Subcutaneous adipose tissue (tissue), 4 donors: ENCODE measurements around the gene CUL9. TPM values are rescaled to one million over a fixed set of nuclear protein-coding genes. Genes with fewer than 3 reads are reported as not detected.

Experiments
- total RNA-seq, 4 donors: library from RNA; depleted of rRNA; stranded (reverse); fragments of >200 nt; gene quantifications; one replicate each; pipeline ENCODE4 v1.1.0, GENCODE V29; 2016
- TF ChIP-seq, protein P1 (sequence below): fragments of 450-650 bp; IDR thresholded peaks from one replicate; pipeline ENCODE4 v1.5.1; 2016; ENCODE audit warnings: low read depth, mild to moderate bottlenecking, control low read depth, antibody characterized with exemption, moderate library complexity

Gene CUL9
- total RNA-seq: 10 to 100 TPM; 16.3 to 36.7 (median 27.2) TPM

DNA sequence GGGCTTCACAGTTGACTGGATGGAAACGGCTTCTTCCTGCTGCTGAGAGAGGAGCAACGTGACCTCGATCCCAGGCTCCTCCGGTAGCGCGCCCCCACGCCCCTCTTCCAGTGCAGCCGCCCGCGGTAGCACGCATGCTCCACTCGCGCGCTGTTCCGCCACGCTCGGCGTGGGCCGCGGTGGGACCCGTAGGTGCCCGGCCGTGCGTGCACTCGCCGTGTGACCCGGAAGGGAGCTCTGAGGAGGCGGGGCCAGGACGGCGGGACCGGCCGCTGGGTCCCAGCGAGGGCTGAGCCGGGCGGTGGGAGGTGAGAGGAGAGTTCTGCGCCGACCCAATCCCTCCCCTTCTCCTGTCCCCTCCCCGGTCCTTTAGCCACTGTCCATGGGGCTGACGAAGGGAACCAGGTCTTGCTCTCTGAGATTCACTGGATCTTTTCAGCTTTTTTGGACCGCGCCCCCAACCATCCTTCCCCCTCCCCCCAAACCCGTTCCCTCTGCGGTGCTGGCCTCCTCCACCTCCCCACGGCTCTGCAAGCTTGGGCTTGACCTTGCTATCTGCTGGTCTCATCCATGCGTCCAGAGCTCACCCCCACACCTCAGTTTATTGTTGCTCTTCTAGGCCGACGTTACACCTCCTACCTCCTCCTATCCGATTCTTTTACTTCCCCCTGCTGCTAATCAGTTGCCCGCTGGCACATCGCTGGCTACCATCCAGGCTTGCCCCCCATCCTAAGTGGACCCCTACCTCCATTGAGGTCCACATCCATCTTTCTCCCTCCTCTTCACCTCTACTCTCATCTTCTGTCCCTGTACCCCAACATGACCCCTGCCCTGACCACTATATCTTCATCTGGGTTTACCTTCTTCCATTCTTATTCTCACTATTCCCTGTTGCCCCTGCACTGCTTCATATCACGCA is at the start of gene CUL9:
Gene CUL9 (plus strand): TSS at position 255 of the 919 bp plus-strand sequence. CDS start 2,115 bp downstream, outside the sequence.
- TF ChIP-seq, protein P1, sequence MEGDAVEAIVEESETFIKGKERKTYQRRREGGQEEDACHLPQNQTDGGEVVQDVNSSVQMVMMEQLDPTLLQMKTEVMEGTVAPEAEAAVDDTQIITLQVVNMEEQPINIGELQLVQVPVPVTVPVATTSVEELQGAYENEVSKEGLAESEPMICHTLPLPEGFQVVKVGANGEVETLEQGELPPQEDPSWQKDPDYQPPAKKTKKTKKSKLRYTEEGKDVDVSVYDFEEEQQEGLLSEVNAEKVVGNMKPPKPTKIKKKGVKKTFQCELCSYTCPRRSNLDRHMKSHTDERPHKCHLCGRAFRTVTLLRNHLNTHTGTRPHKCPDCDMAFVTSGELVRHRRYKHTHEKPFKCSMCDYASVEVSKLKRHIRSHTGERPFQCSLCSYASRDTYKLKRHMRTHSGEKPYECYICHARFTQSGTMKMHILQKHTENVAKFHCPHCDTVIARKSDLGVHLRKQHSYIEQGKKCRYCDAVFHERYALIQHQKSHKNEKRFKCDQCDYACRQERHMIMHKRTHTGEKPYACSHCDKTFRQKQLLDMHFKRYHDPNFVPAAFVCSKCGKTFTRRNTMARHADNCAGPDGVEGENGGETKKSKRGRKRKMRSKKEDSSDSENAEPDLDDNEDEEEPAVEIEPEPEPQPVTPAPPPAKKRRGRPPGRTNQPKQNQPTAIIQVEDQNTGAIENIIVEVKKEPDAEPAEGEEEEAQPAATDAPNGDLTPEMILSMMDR: no peak

DNA sequence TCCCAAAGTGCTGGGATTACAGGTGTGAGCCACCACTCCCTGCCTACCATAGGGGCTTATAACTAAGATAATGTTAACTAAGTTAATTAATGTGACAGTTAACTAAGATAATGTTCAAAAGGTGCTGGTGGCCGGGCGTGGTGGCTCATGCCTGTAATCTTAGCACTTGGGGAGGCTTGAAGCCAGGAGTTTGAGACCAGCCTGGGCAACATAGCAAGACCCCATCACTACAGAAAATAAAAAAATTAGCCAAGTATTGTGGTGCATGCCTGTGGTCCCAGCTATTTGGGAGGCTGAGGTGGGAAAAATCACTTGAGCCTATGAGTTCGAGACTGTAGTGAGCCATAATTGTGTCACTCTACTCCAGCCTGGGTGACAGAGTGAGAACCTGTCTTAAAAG is 43.7 kb upstream of the CUL9 start:
- TF ChIP-seq, protein P1: no peak

DNA sequence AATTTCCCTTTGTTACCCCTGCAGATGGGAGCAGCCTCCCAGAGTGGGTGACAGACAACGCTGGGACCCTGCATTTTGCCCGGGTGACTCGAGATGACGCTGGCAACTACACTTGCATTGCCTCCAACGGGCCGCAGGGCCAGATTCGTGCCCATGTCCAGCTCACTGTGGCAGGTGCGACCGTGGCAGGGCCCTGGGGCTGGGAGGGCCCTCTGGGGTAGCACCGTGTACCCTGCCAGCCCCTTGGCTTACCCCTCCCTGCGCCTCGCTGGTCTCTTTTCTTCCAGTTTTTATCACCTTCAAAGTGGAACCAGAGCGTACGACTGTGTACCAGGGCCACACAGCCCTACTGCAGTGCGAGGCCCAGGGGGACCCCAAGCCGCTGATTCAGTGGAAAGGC is 40.4 kb upstream of the CUL9 start:
- TF ChIP-seq, protein P1: no peak

DNA sequence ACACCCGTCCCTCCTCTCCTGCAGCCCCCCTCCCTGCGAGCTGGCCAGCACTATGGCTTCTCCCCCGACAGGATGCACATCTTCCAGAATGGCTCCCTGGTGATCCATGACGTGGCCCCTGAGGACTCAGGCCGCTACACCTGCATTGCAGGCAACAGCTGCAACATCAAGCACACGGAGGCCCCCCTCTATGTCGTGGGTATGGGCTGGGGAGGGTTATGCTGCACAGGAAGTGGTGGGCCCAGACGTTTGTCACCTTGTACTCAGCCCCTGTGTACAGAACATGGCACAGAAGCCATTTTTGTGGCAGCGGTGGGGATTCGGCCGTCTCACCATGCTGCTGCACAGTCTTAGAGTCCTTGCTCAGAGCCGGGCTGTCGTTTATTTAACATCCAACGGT is 39.9 kb upstream of the CUL9 start:
- TF ChIP-seq, protein P1: no peak

DNA sequence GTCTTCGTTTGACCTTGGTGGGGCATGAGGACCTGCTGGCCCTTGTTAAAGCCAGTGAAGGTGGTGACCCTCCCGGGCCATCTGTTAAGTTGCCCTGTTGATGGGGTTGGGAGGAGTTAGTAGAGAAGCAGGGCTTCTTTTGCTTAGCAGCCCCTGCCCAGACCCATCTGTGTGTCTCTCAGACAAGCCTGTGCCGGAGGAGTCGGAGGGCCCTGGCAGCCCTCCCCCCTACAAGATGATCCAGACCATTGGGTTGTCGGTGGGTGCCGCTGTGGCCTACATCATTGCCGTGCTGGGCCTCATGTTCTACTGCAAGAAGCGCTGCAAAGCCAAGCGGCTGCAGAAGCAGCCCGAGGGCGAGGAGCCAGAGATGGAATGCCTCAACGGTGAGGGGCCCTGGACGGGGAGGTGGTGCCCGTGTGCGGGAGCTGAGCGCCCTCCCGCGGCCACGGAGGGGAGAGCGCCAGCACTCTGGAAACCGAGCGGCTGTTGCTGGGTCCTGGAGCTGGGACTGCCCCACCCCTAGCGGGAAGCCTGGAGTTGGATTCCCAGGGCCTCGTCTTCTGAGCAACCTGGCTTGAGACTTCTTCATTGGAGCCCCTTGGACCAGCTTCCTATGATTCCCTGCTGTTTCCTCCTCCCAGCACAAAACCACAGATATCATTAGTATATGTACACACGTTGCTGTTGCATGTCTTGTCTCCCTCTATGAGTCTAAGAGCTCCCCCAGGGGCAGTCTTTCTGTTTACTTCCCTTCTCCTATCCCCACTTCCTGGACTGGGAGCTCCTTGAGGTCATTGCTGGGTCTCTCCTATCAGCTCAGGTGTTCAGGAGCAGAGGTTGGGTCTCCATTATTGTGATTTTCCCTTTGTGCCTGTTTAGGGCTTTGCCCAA is 38.5 kb upstream of the CUL9 start:
- TF ChIP-seq, protein P1: no peak

DNA sequence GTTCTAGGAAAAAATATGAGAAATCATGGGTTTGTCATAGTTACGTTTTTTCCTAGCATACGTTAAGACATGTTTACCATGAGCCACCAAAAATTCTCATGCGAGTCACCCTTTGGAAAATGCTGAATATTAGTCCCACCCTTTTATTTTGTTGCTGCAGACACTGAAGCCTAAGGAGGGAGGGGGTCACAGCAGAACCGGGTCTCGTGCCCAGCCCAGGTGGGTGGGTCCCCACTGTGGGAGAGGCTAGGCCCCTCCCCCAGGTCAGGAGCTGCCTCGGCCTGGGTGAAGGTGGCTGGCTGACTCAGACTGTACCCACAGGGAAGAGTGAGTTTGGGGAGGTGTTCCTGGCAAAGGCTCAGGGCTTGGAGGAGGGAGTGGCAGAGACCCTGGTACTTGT is 37.1 kb upstream of the CUL9 start:
- TF ChIP-seq, protein P1: no peak

DNA sequence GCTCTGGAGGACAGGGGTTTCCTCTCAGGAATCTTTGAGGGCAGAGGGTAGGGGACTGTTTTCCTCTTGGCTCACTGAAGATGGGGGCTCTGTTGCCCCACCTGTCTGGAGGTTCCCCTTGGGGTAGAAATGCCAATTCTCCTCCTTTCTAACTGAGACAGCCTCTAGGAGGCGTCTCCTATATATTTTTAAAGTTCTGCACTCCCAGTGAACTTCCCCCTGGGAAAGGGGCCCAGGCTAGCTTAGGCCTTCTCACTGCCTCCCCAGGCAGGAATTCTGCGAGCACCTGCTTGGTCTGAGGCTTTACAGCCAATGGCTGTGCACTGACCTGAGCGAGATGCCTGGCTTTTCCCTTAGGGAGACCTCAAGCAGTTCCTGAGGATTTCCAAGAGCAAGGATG is 35.7 kb upstream of the CUL9 start:
- TF ChIP-seq, protein P1: no peak
